Endodermal cell (in vitro differentiated cells): Measurements from ENCODE around the gene SMAD3. TPM values are rescaled to one million over a fixed set of nuclear protein-coding genes. Genes with fewer than 3 reads are reported as not detected.

Experiments
- DNase-seq: peaks from one replicate; pipeline ENCODE4 v3.0.0-alpha.2; 2017
- H3K27ac ChIP-seq: 2 replicates; pipeline ENCODE4 v1.5.1; 2013; ENCODE audit warnings: mild to moderate bottlenecking, low read depth, low read length, moderate library complexity
- H3K27me3 ChIP-seq: 2 replicates; pipeline ENCODE4 v1.6.1; 2013; ENCODE audit warnings: mild to moderate bottlenecking, low read length, moderate library complexity; ENCODE audit not compliant: insufficient read depth, control insufficient read depth, poor library complexity, severe bottlenecking
- H3K36me3 ChIP-seq: 2 replicates; pipeline ENCODE4 v1.7.0; 2013; ENCODE audit warnings: mild to moderate bottlenecking, low read length, moderate library complexity; ENCODE audit not compliant: control insufficient read depth, insufficient read depth
- H3K4me1 ChIP-seq: one replicate; pipeline ENCODE4 v1.7.0; 2013; ENCODE audit warnings: low read length; ENCODE audit not compliant: control insufficient read depth, insufficient read depth
- H3K4me3 ChIP-seq: 2 replicates; pipeline ENCODE4 v1.5.1; 2013; ENCODE audit warnings: mild to moderate bottlenecking, low read length, moderate library complexity
- H3K9ac ChIP-seq: 2 replicates; pipeline ENCODE4 v1.6.1; 2013; ENCODE audit warnings: mild to moderate bottlenecking, low read length, moderate library complexity; ENCODE audit not compliant: poor library complexity, severe bottlenecking; ENCODE audit errors: extremely low read depth
- H3K9me3 ChIP-seq: 2 replicates; pipeline ENCODE4 v1.6.1; 2013; ENCODE audit warnings: mild to moderate bottlenecking, low read length, moderate library complexity; ENCODE audit not compliant: control insufficient read depth
- H3K27ac Mint-ChIP-seq: 2 replicates; pipeline ENCODE4 v1.8.0; 2020; ENCODE audit warnings: mixed read lengths
- H3K27me3 Mint-ChIP-seq: 2 replicates; pipeline ENCODE4 v1.8.0; 2021; ENCODE audit warnings: mild to moderate bottlenecking, mixed read lengths; ENCODE audit not compliant: insufficient read depth
- H3K36me3 Mint-ChIP-seq: 2 replicates; pipeline ENCODE4 v1.8.0; 2020; ENCODE audit warnings: low read depth, mixed read lengths
- H3K4me1 Mint-ChIP-seq: 2 replicates; pipeline ENCODE4 v1.8.0; 2020; ENCODE audit warnings: mixed read lengths
- H3K4me3 Mint-ChIP-seq: 2 replicates; pipeline ENCODE4 v1.8.0; 2020; ENCODE audit warnings: mild to moderate bottlenecking, moderate library complexity, mixed read lengths
- H3K9me3 Mint-ChIP-seq: 2 replicates; pipeline ENCODE4 v1.8.0; 2020; ENCODE audit warnings: mild to moderate bottlenecking, mixed read lengths
- WGBS, 2 experiments: methylation state at CpG; one replicate each; pipeline versions ENCODE4 v1.1.5 to v1.1.7; 2013; ENCODE audit warnings: missing lambda C conversion rate in 2 of 2, mixed read lengths in 1 of 2; ENCODE audit not compliant: insufficient coverage in 1 of 2, insufficient read length in 1 of 2; 5-methylcytosine and 5-hydroxymethylcytosine counted together
- total RNA-seq, 2 donors: library from RNA; stranded (reverse); fragmentation: NEBNext Ultra II Directional in 1 of 2; extraction: Animal tissue kit (Norgen Biotek cat#: 25700) in 1 of 2; gene quantifications; 2 replicates in 1 of 2; 3 replicates in 1 of 2; pipeline ENCODE4 v1.2.1, GENCODE V29; 2021
- TF ChIP-seq, protein P1 (sequence below): fragments of 200-600 bp; sonication (generic); conservative IDR thresholded peaks from 2 replicates; pipeline ENCODE4 v1.5.0; 2021; ENCODE audit warnings: antibody characterized with exemption, mild to moderate bottlenecking

SMAD3 gene
- total RNA-seq, 2 donors from 2014 or later = 7.8 to 9.6 TPM

- Mint-ChIP-seq H3K9me3 (no peaks in the 10 kb centered on the region), H3K27ac (no peak overlapping the region), H3K4me3 (no peak overlapping the region), H3K4me1 (peaks cover 9% of the 10 kb centered on the region), H3K27me3 (peaks cover 38% of the 10 kb centered on the region), H3K36me3 (no peaks in the 10 kb centered on the region)
- 84 to 89% methylated on average over 5 of the region's 5 CpGs for WGBS, 2 experiments
- Histone ChIP-seq H3K36me3 (no peaks in the 10 kb centered on the region), H3K4me1 (no peaks in the 10 kb centered on the region), H3K27me3 (peaks cover 11% of the 10 kb centered on the region), H3K9ac (no peak overlapping the region), H3K4me3 (no peak overlapping the region), H3K27ac (no peak overlapping the region), H3K9me3 (no peaks in the 10 kb centered on the region)
- no peak for DNase-seq
- TF ChIP-seq, protein P1, sequence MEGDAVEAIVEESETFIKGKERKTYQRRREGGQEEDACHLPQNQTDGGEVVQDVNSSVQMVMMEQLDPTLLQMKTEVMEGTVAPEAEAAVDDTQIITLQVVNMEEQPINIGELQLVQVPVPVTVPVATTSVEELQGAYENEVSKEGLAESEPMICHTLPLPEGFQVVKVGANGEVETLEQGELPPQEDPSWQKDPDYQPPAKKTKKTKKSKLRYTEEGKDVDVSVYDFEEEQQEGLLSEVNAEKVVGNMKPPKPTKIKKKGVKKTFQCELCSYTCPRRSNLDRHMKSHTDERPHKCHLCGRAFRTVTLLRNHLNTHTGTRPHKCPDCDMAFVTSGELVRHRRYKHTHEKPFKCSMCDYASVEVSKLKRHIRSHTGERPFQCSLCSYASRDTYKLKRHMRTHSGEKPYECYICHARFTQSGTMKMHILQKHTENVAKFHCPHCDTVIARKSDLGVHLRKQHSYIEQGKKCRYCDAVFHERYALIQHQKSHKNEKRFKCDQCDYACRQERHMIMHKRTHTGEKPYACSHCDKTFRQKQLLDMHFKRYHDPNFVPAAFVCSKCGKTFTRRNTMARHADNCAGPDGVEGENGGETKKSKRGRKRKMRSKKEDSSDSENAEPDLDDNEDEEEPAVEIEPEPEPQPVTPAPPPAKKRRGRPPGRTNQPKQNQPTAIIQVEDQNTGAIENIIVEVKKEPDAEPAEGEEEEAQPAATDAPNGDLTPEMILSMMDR = no peak
Observed at GRCh38 chr15:67054676-67055075, 10.7 kb upstream of the SMAD3 start.

GRCh38 chr15:67059127-67059553, 6.3 kb upstream of the SMAD3 start:
- TF ChIP-seq, protein P1 = no peak
- Mint-ChIP-seq H3K27me3 (peaks cover 53% of the 10 kb centered on the region), H3K4me1 (peaks cover 27% of the 10 kb centered on the region), H3K9me3 (no peaks in the 10 kb centered on the region), H3K36me3 (no peaks in the 10 kb centered on the region), H3K4me3 (no peak overlapping the region), H3K27ac (no peak overlapping the region)
- H3K27ac ChIP-seq = no peak overlapping the region
- no peak for DNase-seq
- no peak overlapping the region for H3K4me3 ChIP-seq
- H3K9ac ChIP-seq = no peak overlapping the region
- peaks cover 16% of the 10 kb centered on the region for H3K4me1 ChIP-seq
- no peaks in the 10 kb centered on the region for H3K9me3 ChIP-seq
- H3K27me3 ChIP-seq = peaks cover 38% of the 10 kb centered on the region
- H3K36me3 ChIP-seq = no peaks in the 10 kb centered on the region
- 90 to 91% methylated on average over 4 to 6 of the region's 6 CpGs for WGBS, 2 experiments

GRCh38 chr15:67061811-67062368, 3.5 kb upstream of the SMAD3 start:
- Mint-ChIP-seq H3K9me3 (no peaks in the 10 kb centered on the region), H3K27me3 (peaks cover 57% of the 10 kb centered on the region), H3K36me3 (no peaks in the 10 kb centered on the region), H3K27ac (no peak overlapping the region), H3K4me3 (no peak overlapping the region), H3K4me1 (peaks cover 30% of the 10 kb centered on the region)
- Histone ChIP-seq H3K27me3 (peaks cover 38% of the 10 kb centered on the region), H3K9me3 (no peaks in the 10 kb centered on the region), H3K36me3 (no peaks in the 10 kb centered on the region), H3K9ac (no peak overlapping the region), H3K4me3 (no peak overlapping the region), H3K27ac (no peak overlapping the region), H3K4me1 (peaks cover 16% of the 10 kb centered on the region)
- 76 to 89% methylated on average over 3 of the region's 3 CpGs for WGBS, 2 experiments
- TF ChIP-seq, protein P1 = no peak
- DNase-seq = no peak
